HuH-7 (cell line): Measurements from ENCODE around the gene DHRS7B.
"Not testable (repeated sequence)": the region's sequence is repeated elsewhere in the genome, so short reads cannot be mapped to it uniquely, and the experiment has no call there.

Source experiments
- DNase-seq: peaks from one replicate; pipeline ENCODE4 v3.0.0; 2011; ENCODE audit warnings: low spot score

The DHRS7B gene

DNA sequence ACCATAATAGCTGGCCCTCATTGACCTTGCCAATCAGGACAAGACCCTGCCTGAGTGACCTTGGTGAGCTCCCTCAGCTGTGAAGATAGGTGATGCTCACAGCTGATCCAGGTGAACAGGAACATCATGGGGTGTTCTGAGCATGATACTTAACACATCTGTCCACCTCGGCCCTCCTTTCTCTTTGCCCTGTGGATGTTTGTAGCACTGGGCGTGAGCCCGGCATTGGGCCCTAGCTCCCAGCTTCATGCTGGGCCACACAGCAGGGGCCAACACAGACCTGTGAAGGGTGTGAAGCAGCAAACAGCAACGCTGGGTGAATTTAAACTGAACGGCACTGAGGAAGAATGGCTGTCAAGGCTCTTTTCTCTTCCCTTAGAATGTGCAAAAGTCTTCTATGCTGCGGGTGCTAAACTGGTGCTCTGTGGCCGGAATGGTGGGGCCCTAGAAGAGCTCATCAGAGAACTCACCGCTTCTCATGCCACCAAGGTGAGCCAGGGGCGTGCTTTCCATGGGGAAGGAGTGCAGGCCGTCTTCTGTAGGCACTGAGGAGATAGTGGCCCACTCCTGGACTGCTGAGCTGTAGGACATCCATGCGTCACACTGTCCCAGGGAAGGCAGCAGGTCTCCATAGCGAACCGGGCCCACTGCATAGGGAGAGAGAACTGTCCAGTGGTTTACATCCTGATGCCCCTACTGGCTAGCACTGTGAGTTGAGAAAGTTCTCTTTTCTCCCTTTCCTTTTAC, 51.3 kb downstream of the DHRS7B start:
- no peak for DNase-seq

DNA sequence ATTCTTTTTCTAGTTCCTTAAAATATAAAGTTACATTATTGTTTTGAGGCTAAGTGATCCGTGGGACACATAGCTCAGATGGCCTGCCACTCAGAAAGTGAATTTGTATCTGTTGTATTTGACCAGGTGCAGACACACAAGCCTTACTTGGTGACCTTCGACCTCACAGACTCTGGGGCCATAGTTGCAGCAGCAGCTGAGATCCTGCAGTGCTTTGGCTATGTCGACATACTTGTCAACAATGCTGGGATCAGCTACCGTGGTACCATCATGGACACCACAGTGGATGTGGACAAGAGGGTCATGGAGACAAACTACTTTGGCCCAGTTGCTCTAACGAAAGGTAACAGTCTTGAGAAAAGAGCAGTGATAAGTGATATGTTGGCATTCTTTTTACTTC, 56.7 kb downstream of the DHRS7B start:
- peak; percentile 44 for DNase-seq

DNA sequence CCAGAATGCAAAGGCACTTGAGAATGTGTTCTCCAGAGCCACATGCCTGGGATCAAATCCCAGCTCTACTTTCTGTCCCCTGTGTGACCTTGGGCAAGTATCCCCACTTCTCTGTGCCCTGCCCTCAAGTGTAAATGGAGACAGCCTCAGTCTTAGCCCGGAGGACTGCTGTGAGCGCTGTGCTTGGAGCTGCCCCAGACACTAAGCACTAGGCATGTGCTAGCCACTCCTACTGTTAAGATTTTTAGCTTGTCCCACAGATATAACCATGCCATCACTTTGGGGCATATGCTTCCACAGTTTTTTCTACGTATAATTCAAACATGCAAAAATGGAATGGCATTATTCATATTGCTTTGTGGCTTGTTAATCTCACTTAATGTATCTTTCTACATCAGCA, 57.8 kb downstream of the DHRS7B start:
- DNase-seq: no peak

DNA sequence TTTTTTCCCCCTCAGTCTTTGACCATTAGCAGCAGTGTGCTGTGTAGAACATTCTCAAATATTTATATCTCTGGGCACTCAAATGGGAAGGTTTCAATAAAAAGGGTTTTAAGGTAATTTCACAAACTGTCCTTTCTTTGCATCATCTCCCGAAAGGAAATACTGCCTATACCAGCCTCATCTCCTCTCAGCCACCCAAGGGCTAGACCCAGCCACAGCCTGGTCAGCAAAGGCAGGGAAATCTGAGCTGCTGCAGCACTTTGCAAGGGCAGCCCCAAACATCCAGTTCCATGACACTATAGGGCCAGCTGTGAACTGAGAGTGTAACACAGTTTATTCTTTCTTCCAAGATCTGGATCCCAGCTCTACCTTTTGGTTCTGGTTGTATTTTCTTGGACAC, 58.3 kb downstream of the DHRS7B start:
- DNase-seq: no peak

DNA sequence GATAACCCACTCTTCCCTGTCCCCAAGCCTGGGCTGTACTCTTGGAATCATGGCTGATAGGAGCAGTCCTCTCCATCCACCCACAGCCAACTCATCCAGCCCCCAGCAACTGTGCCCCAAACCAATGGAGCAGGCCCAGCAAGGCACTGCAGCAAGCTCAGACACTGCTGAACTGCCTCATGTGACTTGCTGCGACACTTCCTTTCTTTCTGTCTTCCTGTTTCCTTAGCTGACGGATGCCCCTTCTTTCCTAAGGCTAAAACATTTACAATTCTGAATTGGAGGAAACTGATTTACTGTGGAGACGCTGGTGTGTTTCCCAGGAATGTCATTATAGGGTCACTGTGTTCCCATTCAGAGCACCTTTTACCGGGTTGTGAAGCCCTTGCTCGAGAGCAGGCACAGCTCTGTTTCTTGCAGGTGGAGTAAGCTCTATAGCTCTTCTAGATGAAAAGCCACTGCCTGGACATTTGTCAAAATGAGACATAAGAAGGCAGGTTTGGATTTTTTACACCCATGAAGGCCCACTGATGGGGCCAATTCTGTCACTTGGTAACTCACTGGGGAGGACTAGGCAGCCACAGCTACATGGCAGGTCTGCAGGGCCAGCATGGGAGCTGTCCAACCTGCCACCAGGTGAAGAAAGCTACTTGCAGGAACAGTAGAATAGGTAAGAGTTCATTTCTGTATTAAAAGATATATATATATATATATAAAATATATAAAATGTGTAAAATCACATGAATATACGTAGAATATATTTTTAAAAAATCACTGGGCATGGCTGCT, 59.8 kb downstream of the DHRS7B start:
- DNase-seq: no peak

DNA sequence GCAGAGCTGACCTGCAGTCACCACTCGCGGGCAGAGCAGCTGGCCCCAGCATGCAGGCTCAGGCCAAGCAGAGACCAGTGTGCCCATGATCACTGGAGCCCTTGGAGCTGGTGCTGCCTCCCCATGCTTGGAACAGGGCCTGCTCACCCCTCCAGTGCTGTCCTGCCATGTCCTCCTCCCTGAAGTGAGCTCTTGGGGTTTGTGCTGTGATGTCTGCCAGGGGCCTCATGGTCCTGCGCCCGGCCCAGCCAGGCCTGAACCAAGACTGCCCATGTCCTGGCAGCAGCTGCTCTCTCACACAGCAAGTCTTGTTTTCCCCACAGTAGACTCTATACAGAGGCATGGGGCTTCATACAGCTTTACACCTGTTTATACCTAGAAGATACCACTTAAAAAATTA, 62.6 kb downstream of the DHRS7B start:
- DNase-seq: no peak

DNA sequence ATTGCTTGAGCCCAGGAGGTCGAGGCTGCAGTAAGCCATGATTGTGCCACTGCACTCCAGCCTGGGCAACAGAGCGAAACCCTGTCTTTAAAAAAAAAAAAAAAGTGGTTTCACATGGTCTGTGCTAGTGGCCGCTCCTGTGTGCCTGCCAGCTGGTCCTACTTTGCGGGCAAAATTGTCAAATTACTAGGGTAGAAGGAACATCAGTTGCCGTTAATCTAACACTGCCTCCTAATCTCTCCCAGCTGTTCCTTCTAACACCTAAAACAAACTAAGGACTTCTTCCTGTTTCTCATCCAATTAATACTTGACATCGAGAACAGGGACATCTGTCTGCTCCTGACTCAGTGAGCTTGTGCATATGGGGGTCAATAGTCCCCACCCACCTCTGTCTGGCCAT, 63.3 kb downstream of the DHRS7B start:
- no peak for DNase-seq

DNA sequence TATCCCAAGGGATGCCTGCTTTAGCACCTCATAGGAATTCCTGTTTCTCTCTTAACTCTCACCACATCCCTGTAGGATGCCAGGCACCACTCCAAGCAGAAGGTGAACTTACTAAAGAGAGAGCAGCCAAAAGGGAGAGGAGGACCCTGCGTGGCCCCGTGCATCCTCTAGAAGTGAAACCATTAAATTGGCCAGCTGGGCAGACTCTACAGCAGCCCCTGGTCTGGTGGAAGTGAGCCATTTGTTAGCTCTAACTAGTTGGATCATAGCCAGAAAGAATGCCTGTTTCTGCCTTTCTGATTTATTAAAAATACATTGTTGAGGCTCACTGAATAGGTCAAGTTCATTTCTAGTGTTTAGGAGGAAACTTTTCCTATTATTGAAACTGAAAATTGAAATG, 64.9 kb downstream of the DHRS7B start:
- DNase-seq: no peak

DNA sequence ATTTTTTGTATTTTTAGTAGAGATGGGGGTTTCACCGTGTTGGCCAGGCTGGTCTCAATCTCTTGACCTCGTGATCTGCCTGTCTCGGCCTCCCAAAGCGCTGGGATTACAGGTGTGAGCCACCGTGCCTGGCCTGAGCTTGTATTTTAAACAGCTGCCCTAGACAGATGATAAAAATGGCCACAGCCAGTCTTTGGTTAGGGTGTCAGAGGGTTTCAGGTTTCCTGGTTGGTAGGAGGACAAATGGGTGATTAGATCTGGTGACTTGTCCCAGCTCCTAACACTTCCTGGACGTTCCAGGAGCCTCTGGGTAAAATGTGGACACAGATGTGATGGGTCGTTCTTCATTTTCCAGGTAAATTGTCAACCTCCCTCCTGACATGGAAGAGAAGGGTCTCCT, 65.7 kb downstream of the DHRS7B start:
- DNase-seq: not testable (repeated sequence)

DNA sequence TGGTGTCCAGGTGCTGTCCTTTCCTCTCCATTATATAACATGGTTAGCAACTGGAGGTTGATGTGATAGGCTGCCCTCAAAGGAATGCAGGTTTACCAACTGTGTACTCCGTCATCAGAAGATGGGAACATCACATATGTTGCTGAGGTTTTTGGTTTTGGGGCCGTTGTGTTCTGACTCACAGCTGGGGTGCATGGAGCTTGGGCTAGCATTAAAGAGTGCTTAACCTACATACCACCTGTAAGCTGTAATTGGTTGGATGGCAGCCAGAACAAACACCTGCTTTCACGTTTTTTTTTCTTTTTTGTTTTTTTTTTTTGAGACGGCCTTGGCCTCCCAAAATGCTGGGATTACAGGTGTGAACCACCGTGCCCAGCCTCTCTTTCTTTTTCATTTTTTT, 66.3 kb downstream of the DHRS7B start:
- DNase-seq: no peak

DNA sequence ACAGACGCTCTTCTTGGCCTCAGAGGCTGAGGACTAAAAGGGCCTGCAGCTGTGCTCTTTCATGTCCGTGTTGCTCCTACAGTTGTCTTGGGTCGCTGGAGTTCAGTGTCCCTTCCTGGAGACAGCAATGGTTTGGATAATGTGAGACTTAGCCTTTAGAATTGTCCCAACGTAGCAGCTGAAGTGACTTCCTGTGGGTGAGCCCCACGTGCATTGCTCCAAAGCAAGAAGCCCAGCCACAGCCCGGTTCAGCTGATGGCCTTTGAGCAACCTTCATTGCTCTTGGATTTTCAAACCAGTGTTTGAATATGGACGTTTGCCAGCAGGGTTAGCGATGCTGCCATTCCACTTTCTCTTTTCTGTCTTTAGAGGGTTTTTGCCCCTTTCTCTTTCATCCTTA, 67.5 kb downstream of the DHRS7B start:
- no peak for DNase-seq

DNA sequence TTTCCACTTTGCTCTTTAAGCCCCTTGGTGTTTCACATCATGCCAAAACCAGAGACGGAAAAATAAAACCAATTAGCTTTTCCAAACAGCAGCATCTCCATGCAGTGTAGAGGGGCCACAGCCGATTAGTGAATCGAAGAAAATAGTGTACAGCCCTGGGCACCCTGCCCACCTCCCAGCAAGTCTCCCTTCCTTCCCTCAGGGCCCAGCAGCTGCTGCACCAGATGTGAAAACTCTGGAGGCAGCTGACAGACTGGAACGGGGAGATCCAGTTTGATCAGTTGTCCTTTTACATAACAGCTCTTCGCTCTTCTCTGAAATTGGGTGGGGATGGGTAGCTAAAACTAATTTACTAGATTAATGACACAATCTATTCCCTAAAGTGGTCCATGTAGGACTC, 67.9 kb downstream of the DHRS7B start:
- no peak for DNase-seq

DNA sequence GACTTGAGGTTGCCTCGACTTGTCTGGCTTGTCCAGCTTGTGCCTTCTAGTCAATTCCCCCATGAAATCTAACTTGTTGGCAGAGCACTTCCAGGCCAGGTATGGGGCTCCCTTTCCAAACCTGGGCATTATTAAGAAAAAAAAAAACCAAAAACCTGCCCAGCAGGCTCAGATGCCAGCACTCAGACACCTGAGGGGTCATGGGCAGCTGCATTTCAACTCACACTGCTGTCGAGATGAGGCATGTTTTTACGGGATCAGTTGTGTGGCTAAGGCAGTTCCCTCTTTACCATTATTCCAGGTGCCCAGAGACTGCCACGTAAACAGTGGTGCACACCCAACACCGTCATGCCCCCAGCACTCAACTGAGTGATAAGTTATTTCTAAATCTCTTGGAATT, 69.4 kb downstream of the DHRS7B start:
- DNase-seq: no peak

DNA sequence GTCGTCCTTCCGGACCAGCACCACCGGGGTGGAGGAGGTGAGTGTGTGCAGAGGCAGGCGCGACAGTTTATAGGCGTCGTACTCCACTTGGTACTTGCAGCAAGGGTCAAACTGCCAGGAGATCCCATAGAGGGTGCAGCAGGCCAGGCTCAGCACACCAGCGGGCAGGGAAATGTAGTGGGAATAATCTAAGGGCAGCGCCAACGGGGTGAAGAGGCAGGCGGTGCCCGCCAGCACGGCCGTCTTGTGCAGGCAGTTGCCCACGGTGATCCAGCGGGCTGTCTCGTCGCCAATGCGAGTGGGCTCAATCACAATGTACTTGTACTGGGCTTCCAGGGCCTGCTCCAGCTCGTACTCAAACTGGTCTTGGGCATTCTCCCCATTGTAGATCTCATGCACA, 71.6 kb downstream of the DHRS7B start:
- DNase-seq: no peak

DNA sequence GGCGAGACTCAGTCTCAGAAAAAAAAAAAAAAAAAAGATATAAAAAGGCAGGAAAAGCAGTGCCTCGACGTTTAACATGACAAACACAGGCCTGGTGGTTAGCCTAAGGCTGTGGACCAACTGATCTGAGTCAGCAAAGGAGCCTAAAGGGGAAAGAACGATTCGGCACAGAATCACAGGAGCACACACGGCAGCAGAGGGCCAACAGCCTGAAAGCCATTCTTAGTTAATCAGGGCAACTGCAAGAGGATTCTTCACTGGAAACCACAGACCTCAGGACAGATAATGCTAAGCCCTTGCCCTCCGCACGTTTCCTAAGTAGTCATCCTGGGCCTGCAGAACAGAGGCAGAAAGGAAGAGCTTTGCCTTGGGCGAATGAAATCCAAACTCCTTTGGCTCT, 72.5 kb downstream of the DHRS7B start:
- no peak for DNase-seq

DNA sequence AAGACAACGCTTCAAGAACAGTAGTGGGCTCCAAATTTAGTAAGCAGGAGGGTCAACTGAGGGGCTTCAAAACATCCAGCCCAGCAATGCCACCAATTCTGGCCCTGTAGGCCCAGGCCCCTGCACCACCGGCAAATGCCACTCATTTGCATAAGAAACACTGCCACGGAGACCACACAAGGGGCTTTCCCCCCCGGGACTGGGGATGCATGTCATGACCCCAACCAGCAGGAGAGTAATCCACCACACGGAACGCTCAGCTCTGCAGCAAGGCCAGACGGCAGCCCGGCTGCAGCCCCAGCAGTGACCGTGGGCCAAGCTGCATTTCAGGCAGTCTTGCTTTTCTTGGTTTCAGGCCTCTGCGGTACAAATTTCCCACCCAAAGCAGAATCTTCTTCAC, 73.1 kb downstream of the DHRS7B start:
- no peak for DNase-seq

DNA sequence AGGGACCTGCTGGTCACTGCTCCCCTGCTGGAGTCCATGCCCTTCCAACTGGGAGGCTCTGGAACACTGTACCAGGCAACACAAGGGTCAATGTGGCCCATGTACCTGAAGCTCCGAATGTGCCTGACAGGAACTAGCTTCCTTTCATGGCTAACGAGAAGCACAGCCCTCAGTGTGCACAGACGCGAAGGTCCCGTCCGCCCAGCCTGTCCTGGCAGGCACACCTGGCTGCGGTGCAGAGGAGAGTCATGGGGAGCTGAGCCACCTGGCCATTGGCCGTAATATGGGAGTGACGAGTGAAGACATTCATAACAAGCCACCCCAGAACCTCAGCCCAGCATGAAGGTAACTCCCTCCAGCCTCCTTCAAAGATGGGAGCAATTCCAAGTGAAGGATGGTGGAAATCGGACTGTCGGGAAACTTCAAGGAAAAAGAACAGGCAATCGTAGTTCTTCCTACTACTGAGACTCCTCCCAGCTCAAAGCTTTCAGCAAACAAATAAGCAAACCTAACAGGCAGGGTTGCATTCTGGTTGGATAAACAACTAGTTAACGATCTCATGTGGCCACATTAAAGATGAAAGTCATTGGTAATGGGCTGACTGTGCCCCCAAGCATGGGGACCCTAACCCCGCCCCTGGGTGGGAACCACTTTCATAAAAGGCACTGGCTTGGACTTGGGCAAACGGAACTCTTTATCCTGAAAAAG, 74.0 kb downstream of the DHRS7B start:
- DNase-seq: no peak

DNA sequence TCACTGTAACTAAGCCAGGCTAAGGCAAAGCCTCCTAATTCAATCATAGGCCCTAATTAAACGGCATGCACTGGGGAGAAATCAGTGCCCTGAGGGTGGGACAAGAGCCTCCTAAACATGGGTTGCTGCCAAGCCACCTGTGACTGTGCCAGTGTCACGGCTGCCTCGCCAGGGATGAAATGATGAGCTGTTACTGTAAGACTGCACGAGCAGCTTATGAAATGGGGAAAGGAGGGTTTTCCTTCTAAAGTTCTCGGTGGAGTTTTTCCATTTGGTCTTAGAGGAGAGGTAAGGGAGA, 74.5 kb downstream of the DHRS7B start:
- DNase-seq: no peak

DNA sequence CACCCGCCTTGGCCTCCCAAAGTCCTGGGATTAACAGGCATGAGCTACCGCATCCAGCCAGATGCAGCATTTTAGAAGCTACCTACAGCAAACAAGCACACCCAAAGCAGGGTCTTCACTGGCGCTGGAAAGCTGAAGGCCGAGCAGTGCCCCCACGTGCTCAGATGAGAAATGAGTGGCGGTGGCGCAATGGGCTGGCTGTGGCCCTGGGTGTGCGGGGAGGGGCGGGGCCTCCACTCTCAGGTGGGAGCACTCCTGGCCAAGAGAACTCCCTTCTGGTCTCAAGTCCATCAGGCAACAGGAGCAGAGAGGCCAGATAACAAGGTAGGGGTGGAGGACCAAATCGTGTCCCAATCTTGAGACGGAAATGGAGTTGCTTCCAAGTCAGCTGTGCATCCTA, 75.1 kb downstream of the DHRS7B start:
- DNase-seq: no peak

DNA sequence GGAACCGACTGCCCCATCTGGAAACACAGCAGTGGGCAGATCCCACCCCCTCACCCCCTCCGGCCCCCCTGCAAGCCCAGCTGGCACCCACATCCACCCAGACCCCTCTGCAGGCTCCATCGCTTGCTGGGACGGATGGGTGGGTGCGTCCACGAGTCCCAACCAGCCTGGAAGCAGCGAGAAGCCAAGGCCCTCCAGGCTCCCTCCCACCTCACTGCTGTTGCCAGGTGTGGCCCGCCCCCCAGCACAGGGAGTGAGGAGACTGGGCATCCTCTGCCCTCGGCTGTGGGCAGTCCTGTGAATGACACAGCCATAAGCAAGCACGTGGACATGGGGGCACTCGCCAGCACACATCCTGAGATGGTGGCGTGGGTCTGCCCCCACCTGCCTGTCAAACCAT, 75.7 kb downstream of the DHRS7B start:
- no peak for DNase-seq

DNA sequence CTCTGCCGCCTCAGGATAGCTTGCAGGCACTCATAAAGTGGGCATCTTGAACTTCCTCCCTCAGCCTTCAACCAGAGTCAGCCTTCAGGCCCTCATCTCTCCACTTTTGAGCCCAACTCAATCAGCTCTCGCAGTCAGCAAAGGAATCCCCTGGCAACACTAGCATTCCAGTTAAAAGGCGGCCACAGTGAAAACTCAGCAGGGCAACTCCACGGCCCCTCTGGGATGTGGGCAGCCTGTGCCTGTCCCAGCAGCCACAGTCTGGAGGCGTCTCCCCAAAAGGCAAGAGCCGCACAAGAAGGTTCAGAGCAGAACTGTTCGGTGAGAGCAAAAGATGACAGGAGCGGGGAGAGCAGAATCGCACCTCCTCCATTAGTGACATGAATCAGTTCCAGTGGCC, 78.2 kb downstream of the DHRS7B start:
- no peak for DNase-seq

DNA sequence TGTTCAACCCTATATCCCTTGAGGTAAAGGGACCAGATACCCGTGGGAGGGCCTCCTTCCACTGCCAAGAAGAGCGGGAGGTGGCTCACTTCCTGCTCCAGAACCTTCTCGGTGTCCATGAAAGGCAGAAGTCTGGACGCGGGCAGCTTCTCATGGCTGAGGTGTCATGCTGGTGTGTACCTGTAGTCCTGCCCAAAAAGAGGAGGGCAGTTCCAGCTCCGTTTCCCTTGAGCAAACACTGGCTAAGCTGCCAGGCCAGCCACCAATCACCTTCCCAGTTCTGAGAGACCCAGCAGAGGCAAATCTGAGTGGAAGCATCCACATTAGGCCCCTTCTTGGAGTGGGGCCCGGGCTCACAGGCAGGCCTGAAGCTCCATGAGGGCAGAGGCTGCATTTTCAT, 81.6 kb downstream of the DHRS7B start:
- no peak for DNase-seq

DNA sequence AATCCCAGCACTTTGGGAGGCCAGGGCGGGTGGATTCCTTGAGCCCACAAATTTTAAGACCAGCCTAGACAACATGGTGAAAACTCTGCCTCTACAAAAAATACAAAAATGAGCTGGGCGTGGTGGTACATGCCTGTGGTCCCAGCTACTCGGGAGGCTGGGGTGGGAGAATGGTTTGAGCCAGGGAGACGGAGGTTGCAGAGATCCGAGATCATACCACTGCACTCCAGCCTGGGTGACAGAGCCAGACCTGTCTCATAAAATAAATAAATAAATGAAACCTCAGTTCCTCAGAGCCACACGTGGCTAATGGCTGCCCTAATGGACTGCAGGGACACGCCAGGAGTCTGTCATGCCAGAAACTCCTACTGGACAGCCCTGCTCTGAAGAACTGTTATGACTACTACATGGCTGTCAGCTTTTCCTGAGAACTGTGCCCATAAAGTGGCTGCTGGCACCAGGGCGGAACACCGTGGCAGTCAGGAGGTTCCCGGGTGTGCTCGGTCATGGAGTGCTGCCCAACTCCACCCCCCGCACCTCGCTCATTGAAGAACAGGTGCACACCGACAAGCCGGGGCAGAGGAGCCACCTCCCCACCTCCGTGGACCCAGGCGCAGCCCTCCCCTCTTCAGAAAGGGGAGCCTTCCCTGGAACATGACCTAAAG, 82.9 kb downstream of the DHRS7B start:
- DNase-seq: no peak
